Measurements from ENCODE around the gene PIK3R5. TPM values are rescaled to one million over a fixed set of nuclear protein-coding genes. Genes with fewer than 3 reads are reported as not detected.

PIK3R5 gene
- total RNA-seq, 2 donors from 2014 or later: 30.7 to 42.9 TPM

GRCh38 chr17:8868092-8868491 lies 97.4 kb downstream of the PIK3R5 start:
- no peaks in the 10 kb centered on the region for H3K36me3 ChIP-seq
- no peak overlapping the region for H3K27ac ChIP-seq
- H3K4me3 ChIP-seq: no peak overlapping the region
- no peaks in the 10 kb centered on the region for H3K9me3 ChIP-seq
- no peak for TF ChIP-seq CTCF (IDR thresholded peaks at IDR 0.05)
- H3K27me3 ChIP-seq (replicated peaks; ENCODE audit: insufficient read depth): no peaks in the 10 kb centered on the region
- no peaks in the 10 kb centered on the region for H3K4me1 ChIP-seq (ENCODE audit: control insufficient read depth in 1 of 2, low read depth in 2 of 2)
- ATAC-seq (ENCODE audit: insufficient number of reproducible peaks, low FRiP score, low read depth) (no peak), DNase-seq (ENCODE audit: low spot score) (no peak)

GRCh38 chr17:8867361-8867981 lies 98.0 kb downstream of the PIK3R5 start, which contains the start of gene PIK3R6:
TSS of gene PIK3R6 (minus strand) at chr17:8867674. CDS start at chr17:8849794, 17,880 bp downstream.
- no peak for TF ChIP-seq CTCF (IDR thresholded peaks at IDR 0.05)
- no peak for ATAC-seq (ENCODE audit: insufficient number of reproducible peaks, low FRiP score, low read depth)
- H3K4me1 ChIP-seq (ENCODE audit: control insufficient read depth in 1 of 2, low read depth in 2 of 2): no peaks in the 10 kb centered on the region
- no peaks in the 10 kb centered on the region for H3K27me3 ChIP-seq (replicated peaks; ENCODE audit: insufficient read depth)
- H3K27ac ChIP-seq: no peak within 1 kb of the TSS
- H3K4me3 ChIP-seq: peak within 1 kb of the TSS; percentile 48
- H3K9me3 ChIP-seq: no peaks in the 10 kb centered on the region
- no peak for DNase-seq (ENCODE audit: low spot score)
- no peaks in the 10 kb centered on the region for H3K36me3 ChIP-seq

- DNase-seq (ENCODE audit: low spot score): no peak
- TF ChIP-seq CTCF (IDR thresholded peaks at IDR 0.05): no peak
- H3K9me3 ChIP-seq: no peaks in the 10 kb centered on the region
- H3K27ac ChIP-seq: no peak overlapping the region
- no peaks in the 10 kb centered on the region for H3K27me3 ChIP-seq (replicated peaks; ENCODE audit: insufficient read depth)
- ATAC-seq (ENCODE audit: insufficient number of reproducible peaks, low FRiP score, low read depth): no peak
- no peaks in the 10 kb centered on the region for H3K36me3 ChIP-seq
- H3K4me1 ChIP-seq (ENCODE audit: control insufficient read depth in 1 of 2, low read depth in 2 of 2): no peaks in the 10 kb centered on the region
- H3K4me3 ChIP-seq: no peak overlapping the region
These were observed 99.7 kb downstream of the PIK3R5 start for GRCh38 chr17:8865811-8866210.

GRCh38 chr17:8865385-8865784 lies 100.1 kb downstream of the PIK3R5 start:
- ATAC-seq (ENCODE audit: insufficient number of reproducible peaks, low FRiP score, low read depth) (no peak), DNase-seq (ENCODE audit: low spot score) (no peak)
- no peaks in the 10 kb centered on the region for H3K36me3 ChIP-seq
- H3K4me3 ChIP-seq: no peak overlapping the region
- H3K27me3 ChIP-seq (replicated peaks; ENCODE audit: insufficient read depth): no peaks in the 10 kb centered on the region
- no peaks in the 10 kb centered on the region for H3K4me1 ChIP-seq (ENCODE audit: control insufficient read depth in 1 of 2, low read depth in 2 of 2)
- TF ChIP-seq CTCF (IDR thresholded peaks at IDR 0.05): no peak
- H3K27ac ChIP-seq: no peak overlapping the region
- H3K9me3 ChIP-seq: no peaks in the 10 kb centered on the region

- no peaks in the 10 kb centered on the region for H3K4me1 ChIP-seq (ENCODE audit: control insufficient read depth in 1 of 2, low read depth in 2 of 2)
- no peak overlapping the region for H3K27ac ChIP-seq
- H3K36me3 ChIP-seq: no peaks in the 10 kb centered on the region
- no peak overlapping the region for H3K4me3 ChIP-seq
- no peak for TF ChIP-seq CTCF (IDR thresholded peaks at IDR 0.05)
- no peaks in the 10 kb centered on the region for H3K9me3 ChIP-seq
- H3K27me3 ChIP-seq (replicated peaks; ENCODE audit: insufficient read depth): no peaks in the 10 kb centered on the region
- ATAC-seq (ENCODE audit: insufficient number of reproducible peaks, low FRiP score, low read depth) (no peak), DNase-seq (ENCODE audit: low spot score) (no peak)
These were observed 103.1 kb downstream of the PIK3R5 start for GRCh38 chr17:8862213-8863056.
